ENCODE results near the gene OSBP2.

The OSBP2 gene

DNA sequence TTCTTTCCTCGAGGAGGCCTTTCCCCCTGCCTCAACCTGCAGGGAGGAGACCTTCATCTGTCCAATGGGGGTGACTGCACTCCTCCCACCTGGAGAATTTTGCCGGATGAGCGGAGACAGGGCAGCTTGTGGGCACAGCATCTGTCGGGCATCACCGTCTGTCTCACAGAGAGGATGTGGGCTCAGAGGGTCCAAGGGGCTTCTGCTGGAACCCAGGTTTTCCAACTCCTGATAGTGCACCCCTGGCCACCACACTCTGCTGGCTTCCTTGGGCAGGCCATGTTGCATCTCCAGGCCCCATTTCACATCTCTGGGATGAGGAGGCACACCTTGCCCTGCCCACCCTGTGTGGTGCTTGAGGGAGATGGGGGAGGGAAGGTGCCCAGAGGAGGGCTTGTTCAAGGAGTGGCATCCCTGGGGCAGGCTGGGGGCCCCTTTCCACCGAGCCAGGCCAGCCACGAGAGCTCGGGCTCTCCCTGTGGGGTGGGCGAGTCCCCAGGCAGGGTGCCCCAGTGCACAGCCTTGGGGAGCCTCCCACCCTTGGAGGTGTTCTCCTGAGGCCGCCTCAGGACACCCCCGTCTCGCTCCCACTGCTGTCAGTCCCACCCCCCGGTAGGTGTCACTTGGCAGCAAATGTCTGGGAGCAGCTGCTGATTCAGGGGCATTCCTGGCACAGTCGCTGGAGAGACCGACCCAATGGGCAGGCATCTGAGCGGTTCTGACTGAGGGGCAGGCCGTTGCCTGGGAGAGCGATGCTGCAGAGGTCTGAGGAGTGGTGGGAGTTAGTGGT, 189.7 kb downstream of the OSBP2 start:
- no peak for DNase-seq

DNA sequence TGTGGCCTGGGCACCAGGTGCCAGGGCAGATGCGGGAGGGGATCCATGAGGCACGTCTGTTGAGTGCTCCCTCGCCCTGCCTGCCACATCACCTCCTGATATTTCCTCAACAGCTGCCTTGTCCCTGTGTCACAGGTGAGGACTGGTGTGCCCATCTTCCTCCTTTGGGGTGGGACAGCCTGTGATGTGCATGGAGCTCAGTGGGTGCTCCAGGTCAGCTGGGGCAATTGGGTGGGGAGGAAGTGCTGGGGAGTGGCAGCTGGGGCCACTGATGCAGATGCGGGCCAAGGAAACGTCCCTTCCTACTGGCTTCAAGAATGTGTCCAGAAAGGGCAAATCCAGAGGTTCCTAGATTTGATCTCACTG, 190.3 kb downstream of the OSBP2 start:
- DNase-seq, result no peak

DNA sequence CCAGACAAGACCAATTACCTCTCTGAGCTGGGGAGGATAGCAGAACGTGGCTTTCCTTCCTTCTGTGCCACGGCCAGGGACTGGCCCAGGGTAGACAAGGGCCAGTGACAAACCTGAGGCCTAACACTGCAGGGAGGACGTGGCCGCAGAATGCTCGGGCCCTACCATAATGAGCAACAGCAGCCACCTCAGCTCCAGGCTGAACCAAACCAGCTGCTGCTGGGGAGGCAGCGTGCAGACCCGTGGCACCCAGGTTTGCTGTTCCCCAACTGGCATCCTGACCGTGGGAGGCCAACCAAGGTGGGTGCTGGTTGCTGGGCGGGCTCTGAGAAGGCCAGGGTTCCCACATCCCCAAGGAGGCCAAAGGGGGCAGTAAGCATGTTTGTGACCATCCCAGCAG, 190.9 kb downstream of the OSBP2 start:
- DNase-seq, result no peak

DNA sequence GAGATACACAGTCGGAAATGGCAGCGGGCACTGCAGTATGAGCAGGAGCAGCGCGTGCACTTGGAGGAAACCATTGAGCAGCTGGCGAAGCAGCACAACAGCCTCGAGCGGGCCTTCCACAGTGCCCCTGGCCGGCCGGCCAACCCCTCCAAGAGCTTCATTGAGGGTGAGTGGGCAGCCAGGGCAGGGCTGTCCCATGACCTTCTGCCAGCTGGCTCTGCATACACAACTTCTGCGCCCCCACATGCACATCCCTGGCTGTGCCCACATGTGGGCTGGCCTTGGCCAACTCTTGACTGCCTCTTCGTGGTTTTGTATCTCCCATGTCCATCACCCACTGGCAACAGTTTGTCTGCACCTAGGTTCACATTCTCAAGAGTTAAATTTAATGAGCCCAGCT, 192.8 kb downstream of the OSBP2 start:
- DNase-seq, result no peak

DNA sequence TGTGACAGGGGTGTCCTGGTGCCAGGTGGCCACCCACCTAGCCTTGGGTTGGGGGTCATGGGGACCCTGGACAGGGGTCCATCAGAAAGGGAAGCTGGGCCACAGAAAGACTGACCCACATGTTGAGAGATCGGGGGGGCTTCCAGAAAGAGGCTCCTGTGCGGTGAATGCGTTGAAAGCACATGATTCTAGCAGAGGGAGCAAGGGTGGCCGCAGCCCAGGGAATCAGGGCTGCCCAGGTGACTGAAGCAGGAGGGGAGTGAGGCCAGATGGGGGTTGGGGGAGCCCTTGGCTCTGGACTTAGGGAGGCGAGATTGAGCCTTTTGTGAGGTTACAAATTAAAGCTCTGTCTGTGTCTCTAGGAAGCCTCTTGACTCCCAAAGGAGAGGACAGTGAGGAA, 193.2 kb downstream of the OSBP2 start:
- DNase-seq, result no peak

DNA sequence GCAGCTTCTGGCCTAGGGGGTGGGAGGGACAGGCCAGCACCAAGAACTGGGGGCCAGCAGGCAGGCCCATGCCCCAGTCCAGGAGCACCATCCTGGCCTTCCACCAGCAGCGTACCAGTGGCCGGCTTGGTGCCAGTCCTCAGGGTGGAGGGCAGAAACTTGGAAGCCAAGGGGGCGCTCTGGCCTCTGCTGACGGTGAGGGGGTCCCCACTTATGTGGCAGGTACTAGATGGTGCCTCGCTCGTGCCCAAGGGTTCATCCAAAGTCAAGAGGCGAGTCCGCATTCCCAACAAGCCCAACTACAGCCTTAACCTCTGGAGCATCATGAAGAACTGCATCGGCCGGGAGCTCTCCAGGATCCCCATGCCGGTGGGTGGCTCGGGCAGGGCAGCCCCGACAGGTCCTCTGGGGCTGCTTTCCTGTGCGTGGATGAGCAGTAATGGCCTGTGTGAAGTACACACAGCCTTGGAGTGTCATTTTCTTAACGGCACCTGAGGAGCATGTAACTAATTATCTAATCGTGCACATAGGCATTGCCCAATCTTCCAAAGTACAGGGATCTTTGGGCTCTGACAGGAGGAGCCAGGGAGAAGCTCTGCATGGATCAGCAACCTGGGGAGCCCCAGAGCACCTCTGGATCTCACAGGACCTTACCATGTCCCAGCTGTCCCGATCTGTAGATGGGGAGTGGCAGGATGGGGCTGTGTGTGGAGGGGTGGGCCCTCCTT, 194.8 kb downstream of the OSBP2 start:
- no peak for DNase-seq

DNA sequence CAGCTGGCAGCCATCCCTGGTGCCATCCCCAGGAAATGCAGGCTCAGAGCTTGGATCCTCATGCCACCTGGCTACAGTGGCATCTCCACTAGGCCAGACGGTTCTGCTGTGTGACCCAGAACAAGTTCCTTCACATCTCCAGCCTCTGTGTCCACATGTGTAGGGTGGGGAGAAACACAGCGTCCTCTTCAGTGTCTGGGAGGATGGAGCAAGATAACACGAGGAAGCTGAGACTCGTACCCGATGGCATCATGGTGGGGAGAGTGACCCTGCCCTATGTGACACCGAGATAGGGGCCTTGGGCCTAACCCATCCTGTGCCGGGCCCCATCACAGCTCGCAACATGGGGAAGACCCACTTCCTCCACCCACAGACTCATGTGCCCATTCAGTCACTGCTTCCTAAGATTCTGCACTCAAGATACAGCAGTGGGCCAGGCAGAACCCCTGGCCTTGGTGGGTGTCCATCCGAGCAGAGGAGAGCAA, 195.4 kb downstream of the OSBP2 start:
- no peak for DNase-seq

DNA sequence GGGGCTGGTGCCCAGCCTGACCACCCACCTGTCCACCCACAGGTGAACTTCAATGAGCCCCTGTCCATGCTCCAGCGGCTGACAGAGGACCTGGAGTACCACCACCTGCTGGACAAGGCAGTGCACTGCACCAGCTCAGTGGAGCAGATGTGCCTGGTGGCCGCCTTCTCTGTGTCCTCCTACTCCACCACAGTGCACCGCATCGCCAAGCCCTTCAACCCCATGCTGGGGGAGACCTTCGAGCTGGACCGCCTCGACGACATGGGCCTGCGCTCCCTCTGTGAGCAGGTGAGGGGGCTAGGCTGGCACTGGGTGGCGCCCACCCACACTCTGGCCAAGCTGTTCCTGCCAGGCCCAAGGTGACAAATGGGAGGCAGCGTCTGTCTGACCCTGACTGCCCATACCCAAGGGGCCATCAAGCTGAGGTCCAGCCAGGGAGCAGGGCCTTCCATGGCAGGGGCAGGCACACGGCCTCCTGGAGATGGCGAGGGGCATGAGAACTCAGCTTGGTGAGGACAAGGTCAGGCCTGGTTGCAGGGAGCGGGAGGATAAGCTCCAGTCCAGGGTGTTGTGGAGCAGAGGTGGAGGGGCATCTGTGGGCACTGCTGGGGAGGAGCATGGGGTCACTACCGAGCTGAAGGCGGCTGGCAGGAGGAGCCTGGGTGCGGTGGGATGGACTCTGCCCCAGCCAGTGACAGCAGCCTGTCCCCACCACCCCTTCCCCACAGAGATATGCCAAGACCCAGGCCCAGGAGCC, 196.2 kb downstream of the OSBP2 start:
- DNase-seq, result peak; percentile 59

DNA sequence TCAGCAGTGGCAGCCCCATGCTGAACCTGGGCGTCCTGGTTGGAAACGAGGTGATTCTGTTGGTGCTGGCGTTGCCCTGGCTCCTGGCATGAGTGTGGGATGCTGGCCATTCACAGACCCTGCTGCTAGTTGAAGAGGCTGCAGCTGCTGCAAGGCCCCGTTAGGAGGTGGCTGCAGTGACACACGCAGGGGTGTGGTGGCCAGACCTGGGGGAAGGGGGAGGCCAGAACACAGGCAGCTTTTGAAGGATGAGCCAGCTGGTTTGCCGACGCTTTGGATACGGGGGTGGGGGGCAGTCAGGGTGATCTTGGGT, 196.7 kb downstream of the OSBP2 start:
- DNase-seq, result no peak

DNA sequence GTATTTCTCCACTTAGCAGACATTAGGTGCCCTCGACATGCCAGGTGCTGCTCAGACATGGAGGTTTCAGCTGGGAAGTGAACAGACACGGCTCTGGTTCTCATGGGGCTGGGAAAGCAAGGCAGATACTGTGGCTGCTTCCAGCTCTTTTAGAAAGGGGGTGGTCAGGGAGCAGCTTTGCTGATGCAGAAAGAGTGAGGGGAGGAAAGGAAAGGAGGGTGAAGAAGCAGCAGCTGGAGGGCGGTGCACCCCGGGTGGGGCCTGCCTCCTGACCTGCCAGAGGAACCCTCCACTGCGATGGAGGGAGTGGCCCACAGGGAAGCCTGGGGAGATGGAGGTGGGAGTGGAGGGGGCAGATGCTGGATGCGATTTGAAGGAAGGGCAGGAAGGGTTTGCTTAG, 197.1 kb downstream of the OSBP2 start:
- DNase-seq, result no peak

DNA sequence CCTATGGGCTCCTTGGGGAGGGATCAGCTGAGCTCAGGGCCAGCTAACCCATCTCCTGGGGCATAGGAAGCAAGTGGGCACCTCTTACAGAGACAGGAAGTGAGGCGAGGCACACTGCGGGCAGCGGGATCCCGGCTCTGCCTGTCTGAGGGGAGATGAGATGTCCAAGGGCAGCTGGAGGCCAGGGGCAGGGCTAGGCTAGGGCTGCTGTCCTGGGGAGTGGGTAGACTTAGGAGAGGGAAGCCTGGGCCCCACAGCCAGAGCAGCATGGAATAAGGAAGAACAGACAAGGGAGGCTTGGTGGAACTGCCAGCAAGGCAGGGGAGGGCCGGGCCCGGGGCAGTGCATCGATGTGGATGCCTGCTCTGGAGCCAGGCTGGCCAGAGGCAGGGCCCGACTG, 197.6 kb downstream of the OSBP2 start:
- no peak for DNase-seq

DNA sequence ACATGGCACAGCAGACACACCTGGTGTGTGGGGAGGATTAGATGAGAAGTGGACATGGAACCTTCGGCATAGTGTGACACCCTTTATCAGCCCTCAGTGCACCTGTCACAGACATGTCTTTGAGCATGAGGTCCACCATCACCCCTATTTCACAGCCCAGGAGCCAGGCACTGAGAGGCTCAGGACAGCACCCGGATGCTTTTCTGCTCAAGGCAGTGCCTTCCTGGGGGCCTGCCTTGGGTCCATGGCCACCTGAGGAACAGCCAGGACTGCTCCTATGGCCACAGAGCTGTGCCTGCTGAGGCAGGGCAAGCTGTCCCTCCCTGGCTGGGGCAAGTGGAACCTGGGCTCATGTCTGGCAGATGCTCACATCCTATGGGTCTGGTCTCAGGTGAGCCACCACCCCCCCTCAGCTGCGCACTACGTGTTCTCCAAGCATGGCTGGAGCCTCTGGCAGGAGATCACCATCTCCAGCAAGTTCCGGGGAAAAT, 198.1 kb downstream of the OSBP2 start:
- no peak for DNase-seq

DNA sequence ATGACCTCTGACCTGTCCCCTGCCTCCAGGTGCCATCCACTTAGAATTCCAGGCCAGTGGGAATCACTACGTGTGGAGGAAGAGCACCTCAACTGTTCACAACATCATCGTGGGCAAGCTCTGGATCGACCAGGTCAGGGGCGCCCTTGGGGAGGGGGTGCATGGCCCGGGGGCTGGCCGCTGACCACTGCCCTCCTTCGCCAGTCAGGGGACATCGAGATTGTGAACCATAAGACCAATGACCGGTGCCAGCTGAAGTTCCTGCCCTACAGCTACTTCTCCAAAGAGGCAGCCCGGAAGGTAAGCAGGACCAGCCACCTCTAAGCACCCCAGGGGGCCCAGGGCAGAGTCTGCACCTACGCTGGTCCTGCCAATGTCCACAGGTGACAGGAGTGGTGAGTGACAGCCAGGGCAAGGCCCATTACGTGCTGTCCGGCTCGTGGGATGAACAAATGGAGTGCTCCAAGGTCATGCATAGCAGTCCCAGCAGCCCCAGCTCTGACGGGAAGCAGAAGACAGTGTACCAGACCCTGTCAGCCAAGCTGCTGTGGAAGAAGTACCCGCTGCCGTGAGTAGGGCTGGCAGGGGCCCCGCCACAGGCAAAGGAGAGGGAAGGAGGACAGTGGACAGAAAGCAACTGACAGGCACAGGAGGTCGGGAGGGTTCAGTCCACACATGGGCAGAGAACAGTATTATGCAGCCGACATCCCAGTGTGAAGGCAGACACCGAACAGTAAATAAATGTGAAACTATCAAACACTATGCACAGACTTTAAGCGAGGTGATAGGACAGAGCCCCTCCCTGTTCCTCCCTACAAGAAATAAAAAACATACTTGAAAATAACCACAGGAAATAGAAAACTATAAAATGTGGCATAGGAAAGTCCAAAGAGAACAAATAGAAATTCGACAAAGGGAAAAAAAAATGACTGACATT, 199.0 kb downstream of the OSBP2 start:
- no peak for DNase-seq

DNA sequence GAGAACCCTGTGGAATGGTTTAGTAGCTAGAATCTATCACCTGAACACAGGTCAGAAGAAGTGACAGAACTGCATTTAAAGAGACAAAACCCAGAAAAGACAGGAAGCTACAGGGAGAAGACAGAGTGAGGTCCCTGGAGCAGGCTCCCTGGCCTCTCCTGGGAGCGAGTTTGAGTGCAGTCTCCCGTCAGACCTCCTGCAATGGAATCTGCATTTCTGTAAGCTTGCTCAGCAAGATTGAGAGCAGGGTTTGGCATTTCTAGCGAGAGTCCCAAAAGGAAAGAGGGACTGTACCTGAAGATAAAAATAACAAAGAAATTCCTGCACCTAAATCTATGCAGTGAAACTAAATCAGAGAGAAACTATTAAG, 199.7 kb downstream of the OSBP2 start:
- DNase-seq, result no peak

DNA sequence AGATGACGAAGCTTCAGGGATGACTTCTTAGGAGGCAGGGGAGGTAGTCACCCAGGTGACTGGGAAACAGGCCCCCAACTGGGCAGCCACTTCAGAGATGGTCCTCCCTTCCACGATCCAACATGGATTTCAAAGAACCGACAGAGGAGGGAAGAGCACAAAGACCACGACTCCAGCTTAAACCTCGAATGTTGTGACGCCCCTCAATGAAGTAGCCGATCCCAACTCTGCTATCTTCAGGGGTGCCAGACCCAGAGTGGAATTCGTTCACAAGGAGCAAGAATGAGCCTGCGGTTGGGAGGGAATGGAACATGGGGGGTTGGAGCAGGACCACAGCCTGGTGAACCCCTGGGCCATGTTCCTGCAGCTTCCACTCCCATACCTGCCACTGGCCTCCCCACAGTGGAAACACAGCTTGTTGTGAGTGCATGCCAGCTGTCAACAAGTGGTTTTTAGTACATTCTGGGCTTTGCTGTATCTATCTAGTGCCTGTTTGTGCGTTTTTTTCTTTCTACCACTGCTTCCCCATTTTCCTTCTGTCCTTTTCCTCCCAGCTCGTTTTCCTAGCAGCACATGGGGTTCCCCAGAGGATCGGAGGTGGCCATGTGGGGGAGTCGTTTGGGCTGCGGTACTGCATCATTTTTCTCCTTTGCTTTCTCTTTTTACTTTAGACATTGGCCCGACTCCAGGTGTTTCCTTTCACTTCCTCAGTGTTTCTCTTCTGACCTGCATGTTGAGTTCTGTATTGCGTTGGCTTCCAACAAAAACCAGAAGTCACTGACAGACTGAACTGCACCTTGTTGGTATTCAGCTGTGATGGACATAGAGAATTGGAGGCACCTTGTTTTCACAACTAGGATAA, 208.1 kb downstream of the OSBP2 start:
- DNase-seq, result no peak

DNA sequence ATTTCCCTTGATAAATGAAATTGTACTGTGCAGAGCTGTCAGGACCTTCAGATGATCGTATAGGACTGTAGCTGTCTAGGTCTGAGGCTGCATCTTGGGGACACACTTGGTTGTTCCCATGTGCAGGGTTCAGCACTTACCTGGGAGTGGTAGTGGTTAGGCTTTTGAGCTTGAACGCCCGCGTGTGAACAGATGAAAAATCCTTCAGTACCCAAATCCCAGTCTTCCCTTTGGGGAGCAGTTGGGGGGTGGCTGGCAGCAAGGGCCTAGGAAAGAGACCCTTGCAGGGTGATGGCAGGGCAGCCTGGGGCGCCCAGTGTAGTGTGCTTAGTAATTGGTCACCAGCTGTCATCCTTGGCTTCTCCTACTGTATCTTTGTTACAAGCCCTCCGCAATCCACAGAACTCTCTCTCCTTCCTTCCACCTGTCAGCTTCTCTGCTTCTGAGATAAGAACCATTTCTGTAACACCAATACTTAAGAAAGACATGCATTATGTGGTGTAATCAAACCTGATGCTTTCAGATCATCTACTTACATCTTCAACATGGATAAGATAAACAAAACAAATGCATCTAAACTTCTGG, 209.3 kb downstream of the OSBP2 start:
- DNase-seq, result no peak

DNA sequence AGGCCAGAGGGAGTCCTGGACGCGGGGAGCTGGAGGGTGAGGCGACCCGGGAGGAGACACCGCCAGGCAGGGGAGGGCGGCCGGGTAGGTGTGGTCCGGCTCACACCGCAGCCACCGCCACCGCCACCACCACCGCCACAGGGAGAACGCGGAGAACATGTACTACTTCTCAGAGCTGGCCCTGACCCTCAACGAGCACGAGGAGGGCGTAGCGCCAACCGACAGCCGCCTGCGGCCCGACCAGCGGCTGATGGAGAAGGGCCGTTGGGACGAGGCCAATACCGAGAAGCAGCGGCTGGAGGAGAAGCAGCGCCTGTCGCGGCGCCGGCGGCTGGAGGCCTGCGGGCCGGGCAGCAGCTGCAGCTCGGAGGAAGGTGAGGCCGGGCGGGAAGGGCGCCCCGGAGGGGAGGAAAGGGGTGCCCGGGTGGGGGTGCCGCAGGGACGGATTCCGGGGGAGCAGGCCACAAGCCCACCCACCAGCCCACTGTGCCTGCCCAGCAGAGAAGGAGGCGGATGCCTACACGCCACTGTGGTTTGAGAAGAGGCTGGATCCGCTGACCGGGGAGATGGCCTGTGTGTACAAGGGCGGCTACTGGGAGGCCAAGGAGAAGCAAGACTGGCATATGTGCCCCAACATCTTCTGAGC, 211.1 kb downstream of the OSBP2 start:
- no peak for DNase-seq

DNA sequence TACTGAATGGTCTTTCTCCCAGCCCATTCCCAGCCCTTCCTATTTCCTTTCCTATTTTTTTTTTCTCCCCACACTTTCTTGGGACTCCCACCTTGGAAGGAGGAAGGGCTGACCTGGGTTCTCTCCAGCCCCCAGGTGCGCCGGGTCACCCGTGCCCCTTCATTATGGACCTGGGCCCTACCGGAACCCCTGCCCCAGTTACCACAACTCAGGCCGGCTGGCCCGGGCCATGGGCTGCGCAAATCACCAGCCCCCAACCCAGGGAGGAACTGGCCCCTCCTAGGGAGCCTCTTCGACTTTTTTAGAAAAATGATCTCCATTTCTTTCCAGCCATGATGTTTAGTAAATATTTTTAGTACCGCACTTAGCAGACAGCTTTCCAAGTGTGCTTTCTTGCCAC, 211.7 kb downstream of the OSBP2 start:
- DNase-seq, result no peak

DNA sequence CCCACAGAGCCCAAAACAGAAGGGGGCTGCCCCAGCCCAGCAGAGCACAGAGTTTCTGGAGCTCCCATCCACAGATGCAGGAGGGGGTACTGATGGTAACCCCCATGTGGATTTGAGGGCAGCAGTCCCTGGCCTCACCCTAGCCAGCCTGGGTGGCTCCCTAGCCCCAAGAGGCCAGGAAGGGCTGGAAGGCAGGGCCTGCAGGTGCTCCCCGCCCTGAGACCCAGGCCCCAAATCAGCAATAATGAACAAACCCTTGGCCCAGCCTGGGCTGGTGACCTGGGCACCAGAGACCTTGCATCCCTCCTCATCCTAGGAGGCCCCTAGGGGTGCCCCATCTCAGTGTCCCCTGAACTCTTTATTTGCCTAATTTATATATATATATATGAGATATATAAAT, 212.3 kb downstream of the OSBP2 start:
- no peak for DNase-seq

DNA sequence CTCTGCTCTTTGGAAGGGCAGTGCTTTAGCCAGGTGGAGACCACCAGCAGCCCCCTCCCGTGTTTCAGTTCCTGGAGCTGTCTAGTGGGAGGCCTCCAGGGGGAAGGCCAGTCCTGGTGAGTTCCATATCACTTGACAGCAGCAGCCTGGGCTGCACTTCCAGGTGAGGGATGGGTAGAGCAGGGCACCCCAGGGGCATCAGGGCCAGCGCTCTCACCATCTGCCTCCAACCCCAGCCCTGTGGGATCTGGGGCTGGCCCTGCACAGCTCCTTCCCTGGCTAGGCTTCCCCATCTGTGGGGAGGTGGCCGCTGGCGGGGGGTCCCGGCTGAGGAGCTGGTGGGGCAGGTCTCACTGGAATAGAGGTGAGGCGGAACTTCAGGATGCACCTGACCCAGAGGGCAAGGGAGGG, 213.4 kb downstream of the OSBP2 start:
- no peak for DNase-seq

DNA sequence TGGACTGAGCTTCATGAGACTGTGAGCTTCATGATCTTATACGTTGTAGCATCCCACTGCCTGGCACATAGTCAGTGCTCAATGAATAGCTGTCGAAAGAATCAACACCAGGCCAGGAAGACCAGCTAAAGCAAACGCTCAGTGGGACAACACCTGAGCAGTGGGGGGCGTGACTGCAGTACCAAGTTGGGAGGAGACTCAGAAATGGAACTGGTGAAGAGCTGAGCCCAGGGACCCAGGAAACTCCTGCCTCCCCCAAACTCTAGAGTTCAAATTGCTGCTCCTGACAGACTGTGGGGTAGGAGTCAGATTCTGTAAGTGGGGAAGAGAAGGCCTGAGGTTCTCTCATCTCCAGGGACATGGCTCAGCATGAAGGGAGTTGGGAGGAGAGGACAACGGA, 214.6 kb downstream of the OSBP2 start:
- DNase-seq, result no peak
